Eye (tissue), 1 donor: ENCODE measurements around the gene ZMAT1.
"Not testable (repeated sequence)": the region's sequence is repeated elsewhere in the genome, so short reads cannot be mapped to it uniquely, and the experiment has no call there.

ENCODE experiments used
- DNase-seq: peaks from one replicate; pipeline ENCODE4 v3.0.0-alpha.2; 2015

The ZMAT1 gene

GRCh38 chrX:101931488-101932248 lies at the start of gene ZMAT1:
Gene ZMAT1, minus strand, starts transcription at chrX:101932027. Its CDS starts 19 bp downstream, at chrX:101932008.
- peak; percentile 96 for DNase-seq

DNA sequence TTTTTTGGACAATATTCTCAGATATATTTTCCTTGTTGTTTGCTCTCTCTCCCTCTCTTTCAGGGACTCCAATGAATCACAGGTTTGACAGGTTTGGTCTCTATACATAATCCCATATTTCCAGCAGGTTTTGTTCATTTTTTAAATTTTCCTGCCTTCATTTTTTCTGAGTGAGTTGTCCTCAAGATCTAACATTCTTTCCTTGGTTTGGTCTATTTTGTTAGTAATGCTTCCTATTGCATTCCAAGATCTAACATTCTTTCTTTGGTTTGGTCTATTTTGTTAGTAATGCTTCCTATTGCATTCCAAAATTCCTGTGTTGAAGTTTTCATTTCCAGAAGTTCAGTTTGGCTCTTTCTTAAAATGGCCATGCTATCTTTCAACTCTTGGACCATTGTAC lies 45.3 kb upstream of the ZMAT1 start:
- no peak for DNase-seq

- DNase-seq: no peak
These were observed 41.2 kb upstream of the ZMAT1 start for GRCh38 chrX:101973066-101973465.

DNA sequence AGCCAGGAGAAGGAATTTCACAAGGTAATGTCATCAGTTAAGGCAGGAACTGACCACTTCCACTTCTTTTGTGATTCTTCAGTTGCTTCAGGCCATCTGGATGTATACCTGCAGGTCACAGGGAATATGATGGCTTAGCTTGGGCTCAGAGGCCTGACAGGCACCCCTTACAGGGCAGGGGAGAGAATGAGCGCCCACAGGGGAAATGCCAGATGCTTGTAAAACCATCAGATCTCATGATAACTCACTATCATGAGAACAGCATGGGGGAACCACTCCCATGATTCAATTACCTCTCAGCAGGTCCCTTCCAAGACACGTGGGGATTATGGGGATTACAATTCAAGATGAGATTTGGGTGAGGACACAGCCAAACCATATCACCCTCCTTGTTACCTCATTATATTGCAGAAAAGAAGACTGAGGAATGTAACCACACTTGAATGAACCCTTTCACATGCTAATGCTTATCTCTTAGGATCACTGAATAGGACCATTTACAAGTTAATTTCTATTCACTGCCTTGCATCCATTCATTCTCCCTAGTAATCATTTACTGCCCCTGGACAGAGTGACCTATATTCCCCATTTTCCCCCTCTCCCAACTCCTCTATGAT lies 33.2 kb upstream of the ZMAT1 start:
- DNase-seq: not testable (repeated sequence)

GRCh38 chrX:101958139-101958538 lies 26.3 kb upstream of the ZMAT1 start:
- DNase-seq: no peak

DNA sequence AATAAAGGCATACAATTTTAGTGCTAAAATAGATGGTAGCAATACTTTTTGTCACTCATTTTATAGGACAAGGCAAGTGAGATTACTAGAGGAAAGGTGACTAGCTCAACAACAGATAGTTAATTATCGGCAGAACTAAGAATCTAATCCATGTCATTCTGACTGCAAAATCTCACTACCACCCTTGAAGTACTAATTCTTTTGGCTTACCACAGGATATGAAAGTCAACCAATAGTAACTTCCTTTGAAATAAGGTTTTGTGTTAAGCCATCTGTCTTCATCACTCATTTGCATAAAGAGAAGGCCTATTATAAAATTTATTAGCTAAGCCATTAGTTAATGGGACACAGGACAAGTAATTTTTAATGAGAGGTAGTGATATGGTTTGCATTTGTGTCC lies 25.3 kb upstream of the ZMAT1 start:
- DNase-seq: no peak

- DNase-seq: no peak
These were observed 24.7 kb upstream of the ZMAT1 start for GRCh38 chrX:101956556-101956955.

DNA sequence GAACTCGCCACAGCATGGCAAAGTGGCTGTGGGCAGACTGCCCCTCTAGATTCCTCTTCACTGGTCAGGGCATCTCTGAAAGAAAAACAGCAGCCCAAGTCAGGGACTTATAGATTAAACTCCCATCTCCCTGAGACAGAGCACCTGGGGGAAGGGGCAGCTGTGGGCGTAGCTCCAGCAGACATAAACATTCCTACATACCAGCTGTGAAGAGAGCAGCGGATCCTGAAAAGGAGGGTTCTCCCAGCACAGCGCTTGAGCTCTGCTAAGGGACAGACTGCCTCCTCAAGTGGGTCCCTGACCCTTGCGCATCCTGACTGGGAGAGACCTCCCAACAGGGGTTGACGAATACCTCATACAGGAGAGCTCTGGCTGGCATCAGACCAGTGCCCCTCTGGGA lies 18.8 kb upstream of the ZMAT1 start:
- DNase-seq: no peak

- DNase-seq: no peak
These were observed 383 bp upstream of the ZMAT1 start for GRCh38 chrX:101932249-101932570.

DNA sequence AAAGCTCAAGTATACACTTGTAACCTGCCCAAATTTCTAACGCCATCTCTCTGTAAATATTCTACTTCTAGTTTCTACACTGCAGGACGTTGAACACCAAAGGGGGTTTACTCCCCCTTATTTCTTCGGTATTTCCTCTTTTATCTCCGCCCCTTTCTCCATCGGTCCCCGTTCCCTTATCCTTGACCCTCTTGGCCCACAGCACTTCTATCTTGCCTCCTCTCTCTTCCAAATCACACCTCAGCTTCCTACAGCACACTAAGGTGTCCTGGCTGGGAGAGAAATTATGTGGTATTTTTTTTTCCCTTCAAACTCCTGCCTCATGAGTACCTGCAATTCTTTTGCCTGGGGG lies 715 bp downstream of the ZMAT1 start:
- peak; percentile 57 for DNase-seq

- no peak for DNase-seq
These were observed 6.1 kb downstream of the ZMAT1 start for GRCh38 chrX:101925733-101926132.

DNA sequence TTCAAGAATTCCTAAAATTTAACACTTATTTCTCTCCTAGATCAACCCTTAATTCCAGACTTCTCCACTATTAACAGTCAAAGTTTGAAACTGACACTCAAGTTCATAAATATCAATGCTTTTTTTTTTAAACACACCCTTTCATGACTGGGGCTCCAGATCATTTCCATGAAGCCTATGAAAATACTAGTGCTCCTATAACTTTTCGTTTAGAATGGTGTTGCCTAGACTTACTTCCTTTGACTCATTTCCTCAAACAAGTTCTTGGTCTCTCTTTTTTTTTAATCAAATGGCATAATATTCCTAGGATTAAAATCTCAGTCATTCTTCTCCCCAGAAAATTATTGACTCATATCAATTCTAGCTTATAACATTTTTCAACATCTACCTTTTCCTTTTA lies 13.1 kb downstream of the ZMAT1 start:
- DNase-seq: no peak

DNA sequence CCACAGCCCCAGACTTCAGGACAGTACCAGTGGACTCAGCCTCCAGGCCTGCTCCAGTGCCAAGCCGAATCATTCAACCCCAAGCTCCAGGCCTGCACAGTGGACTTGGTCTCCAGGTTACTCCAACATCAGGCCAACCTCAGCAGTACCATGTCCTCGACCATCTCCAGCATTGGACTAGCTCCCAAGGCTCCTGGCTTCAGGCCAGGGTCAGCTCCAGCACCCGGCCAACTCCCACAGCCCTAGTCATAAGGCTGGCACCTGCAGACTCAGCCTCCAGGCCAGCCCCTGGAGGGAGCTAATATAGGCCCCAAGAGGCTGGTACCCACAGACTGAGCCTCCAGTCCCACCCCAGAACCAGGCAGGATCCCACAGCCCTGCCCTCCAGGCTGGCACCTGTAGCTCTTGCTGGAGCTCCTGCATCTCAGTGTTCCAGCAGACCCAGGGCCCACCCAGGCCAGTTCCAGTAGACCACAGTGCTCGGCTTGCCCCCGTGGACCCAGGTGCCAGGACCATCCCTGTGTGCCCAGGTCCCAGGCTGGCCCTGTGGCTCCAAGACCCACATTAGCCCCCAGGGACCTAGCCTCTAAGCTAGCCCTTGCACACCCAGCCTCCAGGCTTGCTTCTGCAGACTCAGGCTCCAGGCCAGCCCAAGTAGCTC lies 25.6 kb downstream of the ZMAT1 start:
- DNase-seq: no peak

GRCh38 chrX:101904996-101905395 lies 26.8 kb downstream of the ZMAT1 start:
- no peak for DNase-seq
